ENCODE measurements around the gene ELOVL7.

ELOVL7 gene

GRCh38 chr5:60789551-60789950 is 54.5 kb downstream of the ELOVL7 start:
- Histone ChIP-seq H3K27ac (no peak overlapping the region), H3K4me1 (no peaks in the 10 kb centered on the region), H3K36me3 (no peaks in the 10 kb centered on the region), H3K4me3 (no peak overlapping the region), H3K9me3 (no peaks in the 10 kb centered on the region), H3K27me3 (no peaks in the 10 kb centered on the region)
- DNase-seq = no peak
- intact Hi-C loops (cut with DNase I; ENCODE audit: low total_unique reads) = no loop called here
- TF ChIP-seq, protein P1, sequence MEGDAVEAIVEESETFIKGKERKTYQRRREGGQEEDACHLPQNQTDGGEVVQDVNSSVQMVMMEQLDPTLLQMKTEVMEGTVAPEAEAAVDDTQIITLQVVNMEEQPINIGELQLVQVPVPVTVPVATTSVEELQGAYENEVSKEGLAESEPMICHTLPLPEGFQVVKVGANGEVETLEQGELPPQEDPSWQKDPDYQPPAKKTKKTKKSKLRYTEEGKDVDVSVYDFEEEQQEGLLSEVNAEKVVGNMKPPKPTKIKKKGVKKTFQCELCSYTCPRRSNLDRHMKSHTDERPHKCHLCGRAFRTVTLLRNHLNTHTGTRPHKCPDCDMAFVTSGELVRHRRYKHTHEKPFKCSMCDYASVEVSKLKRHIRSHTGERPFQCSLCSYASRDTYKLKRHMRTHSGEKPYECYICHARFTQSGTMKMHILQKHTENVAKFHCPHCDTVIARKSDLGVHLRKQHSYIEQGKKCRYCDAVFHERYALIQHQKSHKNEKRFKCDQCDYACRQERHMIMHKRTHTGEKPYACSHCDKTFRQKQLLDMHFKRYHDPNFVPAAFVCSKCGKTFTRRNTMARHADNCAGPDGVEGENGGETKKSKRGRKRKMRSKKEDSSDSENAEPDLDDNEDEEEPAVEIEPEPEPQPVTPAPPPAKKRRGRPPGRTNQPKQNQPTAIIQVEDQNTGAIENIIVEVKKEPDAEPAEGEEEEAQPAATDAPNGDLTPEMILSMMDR (IDR thresholded peaks at IDR 0.05) = no peak

DNA sequence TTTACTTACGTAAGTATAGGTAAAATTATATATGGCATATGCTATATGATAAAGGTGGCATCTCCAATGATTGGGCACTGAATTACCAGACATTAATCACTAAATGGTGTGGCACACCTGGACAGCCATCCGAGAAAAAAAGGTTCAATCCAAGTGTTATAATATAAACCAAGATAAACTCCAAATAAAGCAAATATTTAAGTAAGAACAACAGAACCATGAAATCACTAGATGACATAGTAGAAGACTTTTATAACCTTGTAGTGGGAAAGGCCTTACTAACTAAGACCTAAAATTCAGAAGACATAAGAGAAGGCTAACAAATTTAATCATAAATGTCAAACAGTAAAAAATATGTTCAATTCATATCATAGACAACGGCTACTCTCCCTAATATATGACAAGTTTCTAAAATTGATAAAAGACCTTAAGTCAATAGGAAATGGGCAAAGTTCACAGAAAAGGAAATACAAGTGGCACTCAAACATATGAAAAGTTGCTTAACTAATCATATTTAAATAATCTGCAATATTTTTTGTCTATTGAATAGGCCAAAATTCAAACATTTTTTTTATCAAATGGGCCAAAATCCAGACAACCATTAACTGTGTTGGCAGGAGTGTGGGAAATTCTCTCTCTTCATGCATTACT is 55.1 kb downstream of the ELOVL7 start:
- Histone ChIP-seq H3K4me3 (no peak overlapping the region), H3K4me1 (no peaks in the 10 kb centered on the region), H3K9me3 (no peaks in the 10 kb centered on the region), H3K27me3 (no peaks in the 10 kb centered on the region), H3K27ac (no peak overlapping the region), H3K36me3 (no peaks in the 10 kb centered on the region)
- TF ChIP-seq, protein P1 (IDR thresholded peaks at IDR 0.05) = no peak
- intact Hi-C loops (cut with DNase I; ENCODE audit: low total_unique reads) = no loop called here
- no peak for DNase-seq

- DNase-seq = no peak
- Histone ChIP-seq H3K9me3 (peaks cover 0 to 5% (median 0%) of the 10 kb centered on the region in 3 donors), H3K27ac (no peak overlapping the region), H3K4me3 (no peak overlapping the region), H3K27me3 (no peaks in the 10 kb centered on the region), H3K36me3 (no peaks in the 10 kb centered on the region), H3K4me1 (no peaks in the 10 kb centered on the region)
- intact Hi-C loops (cut with DNase I; ENCODE audit: low total_unique reads) = no loop called here
- TF ChIP-seq, protein P1 (IDR thresholded peaks at IDR 0.05) = no peak
Measured at GRCh38 chr5:60779466-60779865, 64.6 kb downstream of the ELOVL7 start.

- DNase-seq = no peak
- Histone ChIP-seq H3K4me3 (no peak overlapping the region), H3K36me3 (no peaks in the 10 kb centered on the region), H3K9me3 (peaks cover 0 to 5% (median 0%) of the 10 kb centered on the region in 3 donors), H3K4me1 (no peaks in the 10 kb centered on the region), H3K27ac (no peak overlapping the region), H3K27me3 (no peaks in the 10 kb centered on the region)
- intact Hi-C loops (cut with DNase I; ENCODE audit: low total_unique reads) = no loop called here
- TF ChIP-seq, protein P1 (IDR thresholded peaks at IDR 0.05) = no peak
Measured at GRCh38 chr5:60776343-60776742, 67.7 kb downstream of the ELOVL7 start.

- Histone ChIP-seq H3K4me1 (no peaks in the 10 kb centered on the region), H3K4me3 (no peak overlapping the region), H3K9me3 (no peaks in the 10 kb centered on the region), H3K36me3 (no peaks in the 10 kb centered on the region), H3K27me3 (no peaks in the 10 kb centered on the region), H3K27ac (no peak overlapping the region)
- intact Hi-C loops (cut with DNase I; ENCODE audit: low total_unique reads) = no loop called here
- TF ChIP-seq, protein P1 (IDR thresholded peaks at IDR 0.05) = no peak
- no peak for DNase-seq
Measured at GRCh38 chr5:60765019-60765709, 78.9 kb downstream of the ELOVL7 start.

Data from tibial artery (tissue), 4 donors.